GM19043 (cell line): ENCODE results near the gene AVPI1.
"Not testable (repeated sequence)": the region's sequence is repeated elsewhere in the genome, so short reads cannot be mapped to it uniquely, and the experiment has no call there.

ENCODE experiments used
- ATAC-seq: cut with Tn5 transposase; IDR thresholded peaks from one replicate; pipeline ENCODE4 v1.9.1; 2021; ENCODE audit warnings: low read depth; ENCODE audit not compliant: unreplicated experiment

Gene AVPI1

GRCh38 chr10:97684368-97684713 is 2.7 kb downstream of the AVPI1 start:
- not testable (repeated sequence) for ATAC-seq

GRCh38 chr10:97683556-97684367 is 3.3 kb downstream of the AVPI1 start:
- no peak for ATAC-seq

DNA sequence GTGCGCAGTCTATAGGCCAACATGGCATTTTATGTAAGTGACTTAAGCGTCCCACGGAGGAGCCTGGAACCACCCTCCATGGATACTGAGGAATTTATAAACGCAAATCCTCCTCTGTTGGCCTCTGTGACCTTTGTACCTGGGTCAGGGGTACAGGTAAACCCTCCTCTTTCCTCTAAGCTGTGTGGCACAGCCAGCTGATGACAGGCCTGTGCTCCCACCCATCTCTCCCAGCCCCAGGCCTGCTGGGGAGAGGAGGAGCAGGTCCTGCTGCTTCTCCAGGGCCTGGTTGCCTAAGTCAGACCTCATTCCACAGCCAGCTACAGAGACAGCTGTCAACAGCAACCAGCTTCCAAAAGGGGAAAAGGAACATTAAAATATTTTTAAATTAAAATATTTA is 5.0 kb downstream of the AVPI1 start:
- ATAC-seq: no peak

DNA sequence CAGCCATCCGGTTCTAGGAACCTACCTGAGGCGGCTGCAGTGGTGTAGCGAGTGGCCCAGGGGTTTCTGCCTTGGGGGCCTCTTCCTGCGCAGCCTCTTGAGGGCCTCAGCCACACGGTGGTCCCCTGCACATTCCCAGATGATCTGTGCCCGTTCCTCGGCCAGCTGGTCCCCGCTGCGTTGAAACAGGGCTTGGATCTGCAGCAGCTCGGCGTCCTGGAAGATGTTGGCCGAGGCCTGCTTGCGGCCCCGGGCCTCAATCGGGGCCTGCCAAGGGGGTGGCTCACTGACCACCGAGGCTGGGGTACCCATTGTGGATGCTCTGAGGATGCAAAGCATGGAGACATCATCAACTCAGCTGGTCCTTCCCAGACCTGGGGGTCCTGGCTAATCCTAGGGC is 7.4 kb downstream of the AVPI1 start:
- no peak for ATAC-seq

DNA sequence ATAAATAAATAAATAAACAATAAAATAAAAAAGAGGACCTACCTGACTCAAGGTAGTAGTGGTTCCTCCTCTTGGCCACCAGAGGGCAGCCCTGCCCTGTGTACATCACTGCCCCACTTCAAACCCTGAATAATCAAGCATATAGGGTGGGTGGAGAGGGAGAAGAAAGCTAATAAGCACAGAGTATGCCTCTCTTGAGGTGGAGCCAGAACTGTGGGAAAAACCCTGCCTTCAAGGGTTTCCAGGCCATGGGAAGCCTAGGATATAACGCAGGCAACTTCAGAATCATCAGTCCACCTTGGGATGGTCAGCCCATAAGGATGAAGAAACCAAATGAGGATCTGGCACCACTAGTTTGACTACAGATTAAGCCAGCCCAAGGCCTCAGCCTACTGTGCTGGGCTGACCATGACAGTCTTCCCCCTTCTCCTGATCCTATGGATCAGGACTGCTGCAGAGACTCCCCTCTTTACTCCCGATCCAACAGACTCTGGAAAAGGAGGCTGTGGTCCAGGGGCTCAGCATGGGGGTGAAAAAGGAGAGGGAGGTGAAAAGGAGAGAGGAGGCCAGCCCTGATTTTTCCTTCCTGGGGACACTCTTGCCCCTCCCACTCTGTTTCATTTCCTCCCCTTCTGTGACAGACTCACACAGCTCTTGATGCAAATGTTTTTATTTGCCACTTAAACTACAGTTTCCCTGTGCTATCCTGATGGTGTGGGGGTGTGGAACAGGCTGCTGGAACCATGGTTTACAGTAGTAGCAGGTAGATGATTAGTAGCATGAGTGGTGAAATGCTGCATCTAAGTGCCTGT is 10.1 kb downstream of the AVPI1 start:
- ATAC-seq: peak; percentile 83

DNA sequence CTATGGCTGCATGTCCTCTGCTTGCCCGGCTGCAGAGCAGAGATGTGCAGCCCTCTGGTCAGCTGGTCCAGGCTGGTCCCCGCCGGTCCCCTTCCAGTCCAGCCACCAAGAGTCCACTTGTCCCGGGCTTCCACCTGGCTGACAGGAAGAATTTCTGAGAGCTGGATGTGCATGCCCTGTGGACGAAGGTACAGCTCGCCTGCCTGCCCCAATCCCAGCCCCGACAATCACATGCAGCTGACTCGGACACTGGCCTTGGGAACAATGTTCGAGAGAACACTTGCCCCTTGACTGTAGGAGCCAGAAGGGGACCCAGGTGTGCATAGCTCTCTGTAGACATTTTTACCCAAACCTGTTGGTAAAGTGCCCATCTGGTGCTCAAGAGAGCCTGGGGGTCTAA is 11.8 kb downstream of the AVPI1 start:
- no peak for ATAC-seq

DNA sequence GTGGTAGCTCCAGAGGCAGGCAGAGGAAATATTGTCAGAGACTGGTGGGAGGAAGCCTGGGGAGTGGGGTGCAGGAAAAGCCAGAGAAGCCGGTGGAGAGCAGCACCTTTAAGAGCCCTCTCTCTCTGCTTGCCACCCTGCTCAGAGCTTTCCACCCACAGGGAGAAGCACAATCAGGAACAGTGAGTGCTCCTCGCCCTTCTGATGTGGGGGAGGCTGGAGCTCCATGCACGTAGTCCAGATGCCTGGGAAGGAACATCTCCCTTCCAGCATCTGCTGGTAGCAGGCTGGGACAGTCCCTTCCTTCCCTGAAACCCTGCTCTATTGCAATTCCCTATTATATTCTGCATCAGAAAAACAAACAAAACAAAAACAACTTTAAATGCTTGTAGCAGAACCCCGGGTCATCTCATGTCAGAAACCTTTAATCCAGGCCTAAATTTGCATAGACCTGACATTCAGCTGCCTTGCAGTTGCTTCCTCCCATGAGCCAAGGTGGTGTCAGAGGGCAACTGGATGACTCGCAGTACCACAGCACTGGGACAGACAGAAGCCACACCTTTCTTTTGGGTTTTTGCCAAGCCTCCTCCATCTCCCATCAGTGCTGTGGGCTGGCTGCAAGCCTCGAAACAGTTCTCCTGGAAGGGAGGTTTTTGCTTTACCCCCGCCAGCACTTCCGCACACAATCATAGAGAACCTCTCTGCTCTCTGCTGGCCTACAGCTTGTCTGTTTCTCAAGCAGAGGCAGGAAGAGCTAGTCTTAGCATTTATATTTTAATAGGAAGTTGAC is 13.1 kb downstream of the AVPI1 start:
- no peak for ATAC-seq

DNA sequence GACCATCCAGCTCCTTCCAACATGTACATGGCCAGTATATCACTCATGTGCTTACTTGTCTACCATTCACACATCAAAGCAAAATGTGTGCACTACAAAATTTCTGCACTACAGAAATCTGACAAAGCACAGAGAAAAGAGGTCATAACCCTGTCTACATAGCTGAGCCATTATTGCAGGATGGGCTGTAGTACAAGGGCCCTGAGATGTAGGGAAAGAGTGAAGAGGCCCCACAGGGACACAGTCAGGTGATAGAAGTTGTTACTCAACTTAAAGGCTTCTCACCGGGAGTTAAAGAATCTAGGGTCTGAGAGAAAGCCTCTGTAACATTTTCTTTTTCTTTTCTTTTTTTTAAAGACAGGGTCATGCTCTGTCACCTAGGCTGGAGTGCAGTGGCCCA is 17.5 kb downstream of the AVPI1 start:
- ATAC-seq: no peak

- no peak for ATAC-seq
Observed at GRCh38 chr10:97667463-97667862, 19.6 kb downstream of the AVPI1 start.

DNA sequence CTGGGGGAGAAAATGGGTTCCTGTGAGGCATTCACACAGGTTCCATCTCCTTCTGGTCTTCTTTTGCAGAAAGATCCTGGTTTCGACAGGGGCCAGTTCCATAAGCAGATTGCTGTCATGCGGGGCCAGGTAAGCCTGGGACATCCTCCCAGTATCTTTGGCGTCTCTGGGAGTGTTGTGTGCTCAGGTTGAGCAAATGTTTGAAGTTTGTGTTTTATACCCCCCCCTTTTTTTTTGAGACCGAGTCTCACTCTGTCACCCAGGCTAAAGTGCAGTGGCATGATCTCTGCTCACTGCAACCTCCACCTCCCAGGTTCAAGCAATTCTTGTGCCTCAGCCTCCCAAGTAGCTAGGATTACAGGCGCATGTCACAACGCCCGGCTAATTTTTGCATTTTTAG is 20.0 kb downstream of the AVPI1 start:
- ATAC-seq: no peak

DNA sequence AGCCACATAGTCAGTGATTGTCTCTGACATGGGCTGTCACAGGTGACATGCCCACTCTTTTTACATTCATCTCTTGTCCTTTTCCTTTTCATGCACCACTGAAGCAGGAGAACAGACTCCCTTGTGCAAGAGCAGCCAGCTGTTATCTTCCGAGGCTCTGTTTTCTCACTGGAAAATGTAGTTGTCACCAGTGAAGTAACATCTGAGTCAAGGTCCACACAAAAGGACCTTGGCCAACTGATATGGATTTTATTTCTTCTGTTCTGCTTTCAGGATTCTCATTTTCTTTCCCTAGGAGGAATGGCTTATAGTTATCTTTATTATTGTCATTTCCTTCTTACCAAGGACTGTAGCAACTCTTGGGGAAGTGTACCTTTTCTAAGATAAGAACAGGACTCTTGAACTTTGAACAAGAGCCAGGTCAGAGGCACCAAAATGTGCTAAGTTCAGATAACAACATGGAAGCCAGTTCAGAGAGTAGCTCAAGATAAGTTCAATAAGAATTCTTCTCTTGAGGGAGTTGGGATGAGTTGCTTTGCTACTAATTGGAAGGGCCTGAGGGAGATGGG is 22.7 kb downstream of the AVPI1 start:
- ATAC-seq: no peak

- ATAC-seq: no peak
Observed at GRCh38 chr10:97659589-97659988, 27.5 kb downstream of the AVPI1 start.

GRCh38 chr10:97656777-97657176 is 30.3 kb downstream of the AVPI1 start:
- ATAC-seq: no peak

GRCh38 chr10:97651773-97652172 is 35.3 kb downstream of the AVPI1 start:
- no peak for ATAC-seq

GRCh38 chr10:97650726-97651125 is 36.3 kb downstream of the AVPI1 start:
- ATAC-seq: no peak

GRCh38 chr10:97649405-97649750 is 37.7 kb downstream of the AVPI1 start:
- not testable (repeated sequence) for ATAC-seq

GRCh38 chr10:97648562-97649404 is 38.3 kb downstream of the AVPI1 start:
- ATAC-seq: peak; percentile 90

DNA sequence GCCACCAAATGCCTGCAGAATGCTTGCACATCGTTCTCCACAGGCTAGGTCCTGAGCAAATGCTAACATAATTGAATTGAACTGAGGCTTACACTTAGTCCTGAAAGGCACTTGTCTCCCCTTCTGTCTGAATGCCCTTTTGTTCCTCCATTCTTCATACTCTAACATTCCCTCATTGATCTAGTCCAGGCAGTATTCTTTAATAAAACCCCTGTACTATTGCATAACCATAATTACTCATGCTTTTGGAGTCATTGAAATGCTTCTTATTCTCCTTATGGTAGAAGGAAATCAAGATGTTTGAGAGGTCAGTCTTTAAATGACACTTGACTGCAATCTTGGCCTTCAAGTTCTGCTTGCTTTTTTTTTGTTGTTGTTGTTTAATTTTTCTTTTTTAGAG is 39.5 kb downstream of the AVPI1 start:
- ATAC-seq: no peak

DNA sequence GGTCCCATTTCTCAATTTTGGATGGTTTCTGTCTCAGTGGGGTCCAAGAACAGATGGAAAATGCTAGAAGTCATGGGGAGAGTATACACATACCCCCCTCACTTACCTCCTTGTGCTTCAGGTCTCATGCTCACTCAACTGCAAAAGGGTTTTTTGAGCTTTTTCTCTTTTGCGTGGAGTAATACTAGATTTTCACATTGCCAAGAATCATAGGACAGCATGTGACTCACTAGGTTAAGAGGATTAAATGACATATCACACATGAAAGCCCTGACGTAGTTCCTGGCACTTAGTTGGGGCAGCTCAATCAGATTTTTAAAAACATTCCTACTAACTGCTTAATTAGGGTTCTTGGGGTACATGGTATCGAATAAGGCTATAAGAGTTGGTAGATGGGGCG is 42.1 kb downstream of the AVPI1 start:
- ATAC-seq: no peak

- no peak for ATAC-seq
Observed at GRCh38 chr10:97643441-97643985, 43.5 kb downstream of the AVPI1 start.
